Lower leg skin (tissue), 4 donors: ENCODE measurements around the gene EYA2. TPM values are rescaled to one million over a fixed set of nuclear protein-coding genes. Genes with fewer than 3 reads are reported as not detected.

ENCODE experiments used
- DNase-seq, 2 donors: peaks; one replicate each; pipeline ENCODE4 v3.0.0-alpha.2; 2019; ENCODE audit warnings: low spot score in 2 of 2
- H3K4me3 ChIP-seq: fragments of 200-600 bp; sonication (generic); 2 replicates; pipeline ENCODE4 v1.5.1; 2017; ENCODE audit warnings: mild to moderate bottlenecking, low read depth; ENCODE audit not compliant: poor library complexity, severe bottlenecking
- CTCF ChIP-seq, 3 donors: fragments of 450-650 bp; IDR thresholded peaks; one replicate each; pipeline ENCODE4 v1.5.1; 2016; ENCODE audit warnings: antibody characterized with exemption in 3 of 3, mild to moderate bottlenecking in 3 of 3, moderate library complexity in 2 of 3
- POLR2A ChIP-seq, 2 donors: fragments of 450-650 bp; IDR thresholded peaks; one replicate each; pipeline ENCODE4 v1.6.1; 2016 to 2017; ENCODE audit warnings: antibody characterized with exemption in 2 of 2, mild to moderate bottlenecking in 1 of 2, moderate library complexity in 1 of 2
- WGBS, 2 donors: methylation state at CpG; one replicate each; pipeline ENCODE4 v1.1.5; 2018; 5-methylcytosine and 5-hydroxymethylcytosine counted together
- intact Hi-C: fragments of 100-400 bp; cut with DNase I; formaldehyde crosslinking; loops from one replicate; pipeline ENCODE4 v1.15.0; 2023; ENCODE audit warnings: low total_unique reads
- total RNA-seq, 4 donors: library from RNA; depleted of rRNA; stranded (reverse); fragments of >200 nt; gene quantifications; one replicate each; pipeline ENCODE4 v1.1.0, GENCODE V29; 2016

EYA2 gene
- total RNA-seq, 4 donors from 2014 or later: 0.63 to 6.1 (median 3.3) TPM

GRCh38 chr20:47035026-47035590 lies 140.5 kb downstream of the EYA2 start:
- no peak overlapping the region for H3K4me3 ChIP-seq
- TF ChIP-seq CTCF (IDR thresholded peaks at IDR 0.05) (no peak), POLR2A (IDR thresholded peaks at IDR 0.05) (no peak)
- intact Hi-C loops: no loop called here
- 61 to 68% methylated on average over 10 of the region's 10 CpGs for WGBS, 2 donors
- no peak for DNase-seq

- H3K4me3 ChIP-seq: no peak overlapping the region
- intact Hi-C loops: no loop called here
Observed at GRCh38 chr20:47036091-47036870, 141.6 kb downstream of the EYA2 start.

GRCh38 chr20:47038566-47039560 lies 144.2 kb downstream of the EYA2 start:
- 48 to 53% methylated on average over 18 of the region's 18 CpGs for WGBS, 2 donors
- intact Hi-C loops: no loop called here
- no peak for DNase-seq
- H3K4me3 ChIP-seq: no peak overlapping the region
- TF ChIP-seq CTCF (IDR thresholded peaks at IDR 0.05) (no peak), POLR2A (IDR thresholded peaks at IDR 0.05) (no peak)

More at GRCh38 chr20:47036091-47036870, 141.6 kb downstream of the EYA2 start:
- WGBS, 2 donors: 53% methylated on average over 12 of the region's 12 CpGs
- TF ChIP-seq POLR2A (IDR thresholded peaks at IDR 0.05): no peak
- TF ChIP-seq CTCF (IDR thresholded peaks at IDR 0.05): no peak
- DNase-seq: no peak

- 52 to 59% methylated on average over 5 of the region's 5 CpGs for WGBS, 2 donors
- no peak for TF ChIP-seq POLR2A (IDR thresholded peaks at IDR 0.05)
- no peak for TF ChIP-seq CTCF (IDR thresholded peaks at IDR 0.05)
- DNase-seq: no peak
- H3K4me3 ChIP-seq: no peak overlapping the region
- intact Hi-C loops: no loop called here
Observed at GRCh38 chr20:47040506-47041125, 146.0 kb downstream of the EYA2 start.

- WGBS, 2 donors: 68 to 79% methylated on average over 4 of the region's 4 CpGs
- TF ChIP-seq POLR2A (IDR thresholded peaks at IDR 0.05) (no peak), CTCF (IDR thresholded peaks at IDR 0.05) (no peak)
- no peak for DNase-seq
- intact Hi-C loops: no loop called here
- no peak overlapping the region for H3K4me3 ChIP-seq
Observed at GRCh38 chr20:47041396-47041899, 146.8 kb downstream of the EYA2 start.
